MCF 10A (cell line): ENCODE data around the gene NANOS2. TPM values are rescaled to one million over a fixed set of nuclear protein-coding genes. Genes with fewer than 3 reads are reported as not detected.

Source experiments
- BruUV-seq: library from RNA; stranded (reverse); fragments of 400-500 nt; replicated peaks from 2 replicates; lab custom pipeline; 2021; lab: Mats Ljungman, UMichigan
- CTCF ChIA-PET: fragments of 300-600 bp; sonication (Branson Sonifier 250); formaldehyde crosslinking; extraction: SDS; loops from one replicate; lab custom pipeline; 2021; ENCODE audit warnings: antibody characterized with exemption, inconsistent platforms; lab: Yijun Ruan, JAX
- POLR2A ChIA-PET: fragments of 300-600, 350-650 bp; sonication (Branson Sonifier 250); formaldehyde crosslinking; extraction: SDS; loops from one replicate; lab custom pipeline; 2020; ENCODE audit warnings: antibody characterized with exemption, inconsistent platforms; lab: Yijun Ruan, JAX
- DNase-seq: peaks from one replicate; pipeline ENCODE4 v3.0.0-alpha.2; 2018; ENCODE audit not compliant: unreplicated experiment
- H3K27ac Mint-ChIP-seq: one replicate; pipeline ENCODE4 v1.8.0; 2022; ENCODE audit warnings: mild to moderate bottlenecking, low read depth, mixed read lengths; ENCODE audit not compliant: unreplicated experiment
- H3K27me3 Mint-ChIP-seq: one replicate; pipeline ENCODE4 v1.8.0; 2022; ENCODE audit warnings: mixed read lengths; ENCODE audit not compliant: insufficient read depth, unreplicated experiment
- H3K36me3 Mint-ChIP-seq: one replicate; pipeline ENCODE4 v1.8.0; 2022; ENCODE audit warnings: mild to moderate bottlenecking, moderate library complexity, mixed read lengths; ENCODE audit not compliant: insufficient read depth, unreplicated experiment
- H3K4me1 Mint-ChIP-seq: one replicate; pipeline ENCODE4 v1.8.0; 2022; ENCODE audit warnings: mixed read lengths; ENCODE audit not compliant: insufficient read depth, unreplicated experiment
- H3K4me3 Mint-ChIP-seq: one replicate; pipeline ENCODE4 v1.8.0; 2022; ENCODE audit warnings: mild to moderate bottlenecking, moderate library complexity, mixed read lengths; ENCODE audit not compliant: unreplicated experiment
- H3K9me3 Mint-ChIP-seq: one replicate; pipeline ENCODE4 v1.8.0; 2022; ENCODE audit warnings: mixed read lengths; ENCODE audit not compliant: unreplicated experiment
- intact Hi-C: fragments of 100-400 bp; cut with micrococcal nuclease; formaldehyde crosslinking; loops from 2 replicates; pipeline ENCODE4 v1.14.1; 2022
- total RNA-seq: library from RNA; stranded (reverse); gene quantifications from 2 replicates; pipeline ENCODE4 v1.2.3, GENCODE V29; 2022
- TF ChIP-seq, protein P1 (sequence below): fragments of 200-600 bp; IDR thresholded peaks from one replicate; pipeline ENCODE4 v1.8.0; 2022; ENCODE audit warnings: antibody characterized with exemption, mild to moderate bottlenecking; ENCODE audit not compliant: unreplicated experiment

Gene NANOS2
- total RNA-seq, 1 experiment from 2014 or later, result not detected

DNA sequence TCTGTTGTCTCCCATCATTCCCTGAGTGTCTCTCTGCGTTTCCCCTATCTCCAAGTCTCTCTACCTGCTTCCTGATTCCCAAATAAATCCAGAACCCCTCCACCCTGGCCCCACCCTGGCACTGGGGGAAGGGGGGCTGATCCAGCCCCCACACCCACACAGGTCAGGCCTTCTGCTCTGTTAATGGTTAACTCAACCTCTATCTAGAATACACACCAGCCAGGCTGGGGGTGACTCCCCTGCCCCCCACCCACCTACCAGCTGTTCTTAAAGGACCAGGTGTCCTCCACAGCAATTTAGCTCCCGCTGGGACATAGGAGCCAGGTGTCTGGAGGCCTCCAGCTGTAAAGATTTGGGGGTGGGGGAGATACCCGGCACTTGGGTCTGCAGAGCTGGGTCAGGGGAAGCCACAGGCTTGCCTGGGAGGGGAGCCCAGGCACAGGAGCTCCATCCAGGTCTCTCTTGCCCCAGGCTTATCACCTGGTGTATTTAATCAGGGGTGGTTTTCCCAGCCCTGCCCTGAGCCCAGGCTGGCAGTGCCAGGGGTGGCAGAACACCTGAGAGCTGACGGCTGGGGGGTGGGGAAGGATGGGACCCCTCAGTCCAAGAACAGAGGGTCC, 32.6 kb downstream of the NANOS2 start:
- H3K27ac Mint-ChIP-seq, result no peak overlapping the region
- peaks cover 10% of the 10 kb centered on the region for H3K4me1 Mint-ChIP-seq

DNA sequence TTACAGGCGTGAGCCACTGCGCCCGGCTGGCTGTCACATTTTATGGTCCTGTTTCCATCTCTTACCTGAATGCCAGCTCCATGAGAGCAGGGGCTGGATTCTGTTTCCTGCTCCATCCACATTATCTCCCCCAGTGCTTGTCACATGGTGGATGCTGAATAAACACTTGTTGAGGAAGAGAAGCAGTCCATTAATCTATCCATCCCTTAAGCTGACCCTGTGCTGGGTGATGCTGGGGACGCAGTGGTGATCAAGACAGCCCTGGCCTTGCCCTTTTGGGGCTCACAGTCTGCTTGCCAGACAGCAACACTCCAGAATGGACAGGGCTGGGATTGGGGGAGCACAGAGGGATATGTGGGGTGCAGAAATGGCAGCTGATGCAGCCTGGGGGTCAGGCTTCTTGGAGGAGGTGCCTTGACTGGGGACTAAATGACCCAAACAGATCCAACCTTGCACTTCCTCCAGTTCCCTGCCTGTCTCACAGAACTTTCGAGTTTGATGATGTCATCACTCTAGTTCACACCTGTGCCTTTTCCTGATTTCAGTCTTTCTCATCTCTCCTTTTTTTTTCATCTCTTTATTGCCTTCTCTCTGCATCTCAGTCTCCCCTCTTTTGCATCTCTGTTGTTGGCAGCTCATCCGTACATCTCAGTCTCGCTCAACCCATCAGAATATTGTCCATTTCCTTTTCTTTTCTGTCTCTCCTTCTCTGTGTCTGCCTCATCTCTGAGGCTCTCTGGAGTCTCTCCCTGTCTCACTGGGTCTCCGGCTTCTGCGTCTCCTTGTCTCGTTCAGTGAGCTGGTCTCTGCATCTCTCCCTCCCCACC, 33.3 kb downstream of the NANOS2 start:
- Mint-ChIP-seq H3K4me3 (no peak overlapping the region), H3K27ac (no peak overlapping the region), H3K4me1 (peaks cover 10% of the 10 kb centered on the region), H3K36me3 (peaks cover 12% of the 10 kb centered on the region), H3K9me3 (no peaks in the 10 kb centered on the region), H3K27me3 (peaks cover 17% of the 10 kb centered on the region)
- DNase-seq, result no peak
- intact Hi-C loops, result loop anchor here (10.0 kb wide), 1 partner anchor 114 kb away; the partner anchor contains the start of gene CCDC61
- TF ChIP-seq, protein P1, sequence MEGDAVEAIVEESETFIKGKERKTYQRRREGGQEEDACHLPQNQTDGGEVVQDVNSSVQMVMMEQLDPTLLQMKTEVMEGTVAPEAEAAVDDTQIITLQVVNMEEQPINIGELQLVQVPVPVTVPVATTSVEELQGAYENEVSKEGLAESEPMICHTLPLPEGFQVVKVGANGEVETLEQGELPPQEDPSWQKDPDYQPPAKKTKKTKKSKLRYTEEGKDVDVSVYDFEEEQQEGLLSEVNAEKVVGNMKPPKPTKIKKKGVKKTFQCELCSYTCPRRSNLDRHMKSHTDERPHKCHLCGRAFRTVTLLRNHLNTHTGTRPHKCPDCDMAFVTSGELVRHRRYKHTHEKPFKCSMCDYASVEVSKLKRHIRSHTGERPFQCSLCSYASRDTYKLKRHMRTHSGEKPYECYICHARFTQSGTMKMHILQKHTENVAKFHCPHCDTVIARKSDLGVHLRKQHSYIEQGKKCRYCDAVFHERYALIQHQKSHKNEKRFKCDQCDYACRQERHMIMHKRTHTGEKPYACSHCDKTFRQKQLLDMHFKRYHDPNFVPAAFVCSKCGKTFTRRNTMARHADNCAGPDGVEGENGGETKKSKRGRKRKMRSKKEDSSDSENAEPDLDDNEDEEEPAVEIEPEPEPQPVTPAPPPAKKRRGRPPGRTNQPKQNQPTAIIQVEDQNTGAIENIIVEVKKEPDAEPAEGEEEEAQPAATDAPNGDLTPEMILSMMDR, result no peak
- ChIA-PET CTCF (interaction anchor here (0.6 to 1.7 kb wide), 7 partner anchors 12 to 201 kb away, joined by 3 to 7 read pairs (median 3); partner anchors contain the start of gene MYPOP), POLR2A (interaction anchor here (3.4 kb wide), 1 partner anchor 18 kb away, joined by 12 read pairs; the partner anchor contains the start of genes FOXA3 and SYMPK)
- no TSS peak for BruUV-seq

More for the DNA sequence above, 32.6 kb downstream of the NANOS2 start:
- CTCF ChIA-PET, result interaction anchor here (0.6 to 1.7 kb wide), 9 partner anchors 13 to 580 kb away, joined by 3 to 7 read pairs (median 4); partner anchors contain the start of genes FOXA3, MYPOP and SIX5
- BruUV-seq, result no TSS peak
- Mint-ChIP-seq H3K4me3 (no peak overlapping the region), H3K9me3 (no peaks in the 10 kb centered on the region), H3K27me3 (peaks cover 12% of the 10 kb centered on the region), H3K36me3 (peaks cover 18% of the 10 kb centered on the region)
- POLR2A ChIA-PET, result interaction anchor here (3.4 kb wide), 1 partner anchor 18 kb away, joined by 12 read pairs; the partner anchor contains the start of genes FOXA3 and SYMPK
- TF ChIP-seq, protein P1, result no peak
- DNase-seq, result no peak
- intact Hi-C loops, result loop anchor here (2.0 to 10.0 kb wide), 2 partner anchors 111 to 113 kb away; partner anchors contain the start of gene CCDC61

DNA sequence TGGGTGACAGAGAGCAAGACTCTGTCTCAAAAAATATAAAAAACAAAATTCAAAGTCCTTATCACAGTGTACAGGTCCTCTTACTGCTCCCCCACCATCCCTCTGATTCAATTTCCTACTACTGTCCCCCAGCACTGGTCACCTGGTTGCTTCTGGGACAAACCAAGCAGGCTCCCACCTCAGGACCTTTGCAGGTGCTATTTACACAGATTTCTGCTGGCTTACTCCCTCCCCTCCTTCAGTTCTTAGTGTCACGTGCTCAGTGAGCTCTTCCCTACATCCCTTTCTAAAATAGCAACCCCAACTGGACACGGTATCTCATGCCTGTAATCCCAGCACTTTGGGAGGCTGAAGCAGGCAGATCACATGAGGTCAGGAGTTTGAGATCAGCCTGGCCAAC, 34.6 kb downstream of the NANOS2 start:
- intact Hi-C loops, result loop anchor here (10.0 kb wide), 1 partner anchor 115 kb away; the partner anchor contains the start of gene CCDC61
- TF ChIP-seq, protein P1, result no peak
- no peak overlapping the region for H3K27ac Mint-ChIP-seq
- peaks cover 7% of the 10 kb centered on the region for H3K4me1 Mint-ChIP-seq
- no peak overlapping the region for H3K4me3 Mint-ChIP-seq
- no peak for DNase-seq
- H3K9me3 Mint-ChIP-seq, result no peaks in the 10 kb centered on the region
- H3K36me3 Mint-ChIP-seq, result peaks cover 7% of the 10 kb centered on the region
- no TSS peak for BruUV-seq
- POLR2A ChIA-PET, result interaction anchor here (3.4 kb wide), 1 partner anchor 16 kb away, joined by 12 read pairs; the partner anchor contains the start of genes FOXA3 and SYMPK
- H3K27me3 Mint-ChIP-seq, result peaks cover 31% of the 10 kb centered on the region
- CTCF ChIA-PET, result interaction anchor here (1.3 to 1.4 kb wide), 2 partner anchors 14 to 137 kb away, joined by 3 read pairs; no protein-coding TSS in a partner anchor
